HUES64 (cell line): ENCODE data around the gene LRRC70. TPM values are rescaled to one million over a fixed set of nuclear protein-coding genes. Genes with fewer than 3 reads are reported as not detected.

Experiments used
- H3K27ac ChIP-seq: 2 replicates; pipeline ENCODE4 v1.7.0; 2013; ENCODE audit warnings: low read depth, low read length, inconsistent platforms
- H3K27me3 ChIP-seq: 2 replicates; pipeline ENCODE4 v1.6.1; 2013; ENCODE audit warnings: mild to moderate bottlenecking, low read length; ENCODE audit not compliant: insufficient read depth
- H3K36me3 ChIP-seq: 2 replicates; pipeline ENCODE4 v1.6.1; 2013; ENCODE audit warnings: mild to moderate bottlenecking, low read length; ENCODE audit not compliant: insufficient read depth
- H3K4me1 ChIP-seq: 2 replicates; pipeline ENCODE4 v1.6.1; 2013; ENCODE audit warnings: mild to moderate bottlenecking, low read length, moderate library complexity; ENCODE audit not compliant: insufficient read depth
- H3K4me3 ChIP-seq: 2 replicates; pipeline ENCODE4 v1.5.1; 2013; ENCODE audit warnings: mild to moderate bottlenecking, low read length, moderate library complexity
- H3K9ac ChIP-seq: 2 replicates; pipeline ENCODE4 v1.6.1; 2013; ENCODE audit warnings: mild to moderate bottlenecking, low read depth, low read length
- H3K9me3 ChIP-seq: 2 replicates; pipeline ENCODE4 v1.6.1; 2013; ENCODE audit warnings: low read depth, low read length; ENCODE audit not compliant: insufficient read depth
- WGBS: fragments of 150-250, 120-280 bp; methylation state at CpG from one replicate; pipeline ENCODE4 v1.1.7; 2013; ENCODE audit warnings: missing lambda C conversion rate; 5-methylcytosine and 5-hydroxymethylcytosine counted together
- polyA plus RNA-seq, 2 experiments: library from polyadenylated mRNA; stranded (reverse); fragments of 50-300 nt; gene quantifications; one replicate each; pipeline ENCODE4 v1.2.3, GENCODE V29; 2013

Gene LRRC70, protein sequence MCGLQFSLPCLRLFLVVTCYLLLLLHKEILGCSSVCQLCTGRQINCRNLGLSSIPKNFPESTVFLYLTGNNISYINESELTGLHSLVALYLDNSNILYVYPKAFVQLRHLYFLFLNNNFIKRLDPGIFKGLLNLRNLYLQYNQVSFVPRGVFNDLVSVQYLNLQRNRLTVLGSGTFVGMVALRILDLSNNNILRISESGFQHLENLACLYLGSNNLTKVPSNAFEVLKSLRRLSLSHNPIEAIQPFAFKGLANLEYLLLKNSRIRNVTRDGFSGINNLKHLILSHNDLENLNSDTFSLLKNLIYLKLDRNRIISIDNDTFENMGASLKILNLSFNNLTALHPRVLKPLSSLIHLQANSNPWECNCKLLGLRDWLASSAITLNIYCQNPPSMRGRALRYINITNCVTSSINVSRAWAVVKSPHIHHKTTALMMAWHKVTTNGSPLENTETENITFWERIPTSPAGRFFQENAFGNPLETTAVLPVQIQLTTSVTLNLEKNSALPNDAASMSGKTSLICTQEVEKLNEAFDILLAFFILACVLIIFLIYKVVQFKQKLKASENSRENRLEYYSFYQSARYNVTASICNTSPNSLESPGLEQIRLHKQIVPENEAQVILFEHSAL
- polyA plus RNA-seq (2013, experiment 1 of 2), result 0.50 TPM
- 0.44 TPM for polyA plus RNA-seq (2013, experiment 2 of 2)

- no peak within 1 kb of the TSS for H3K4me3 ChIP-seq
- no peaks in the 10 kb centered on the region for H3K27me3 ChIP-seq
- WGBS, result 61% methylated on average over 3 of the region's 4 CpGs
- no peak within 1 kb of the TSS for H3K9ac ChIP-seq
- peaks cover 10% of the 10 kb centered on the region; the same call in 1 of the 2 replicates for H3K4me1 ChIP-seq
- peaks cover 13% of the 10 kb centered on the region for H3K36me3 ChIP-seq
- no peak within 1 kb of the TSS for H3K27ac ChIP-seq
- H3K9me3 ChIP-seq, result no peaks in the 10 kb centered on the region
These were observed at the start of gene LRRC70 for GRCh38 chr5:62578540-62578939. TSS of gene LRRC70 (plus strand) at chr5:62578819. CDS start at chr5:62579439, 620 bp downstream.

DNA sequence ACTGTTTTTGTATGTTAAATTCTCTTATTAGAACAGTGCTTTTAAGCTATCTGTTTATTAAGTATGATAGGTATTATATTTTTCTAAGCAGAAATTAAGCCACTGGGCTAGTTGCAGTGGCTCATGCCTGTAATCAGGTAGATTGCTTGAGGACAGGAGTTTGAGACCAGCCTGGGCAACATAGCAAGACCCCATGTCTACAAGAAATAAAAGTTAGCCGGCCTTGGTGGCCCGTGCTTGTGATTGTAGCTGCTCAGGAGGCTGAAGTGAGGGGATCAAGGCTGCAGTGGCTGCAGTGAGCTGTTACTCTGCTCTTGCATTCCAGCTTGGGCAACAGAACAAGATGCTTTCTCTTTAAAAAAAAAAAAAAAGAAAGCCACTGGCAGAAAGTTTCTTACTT, 45.0 kb upstream of the LRRC70 start:
- H3K4me3 ChIP-seq, result no peak overlapping the region
- 92% methylated on average over 2 of the region's 2 CpGs for WGBS

DNA sequence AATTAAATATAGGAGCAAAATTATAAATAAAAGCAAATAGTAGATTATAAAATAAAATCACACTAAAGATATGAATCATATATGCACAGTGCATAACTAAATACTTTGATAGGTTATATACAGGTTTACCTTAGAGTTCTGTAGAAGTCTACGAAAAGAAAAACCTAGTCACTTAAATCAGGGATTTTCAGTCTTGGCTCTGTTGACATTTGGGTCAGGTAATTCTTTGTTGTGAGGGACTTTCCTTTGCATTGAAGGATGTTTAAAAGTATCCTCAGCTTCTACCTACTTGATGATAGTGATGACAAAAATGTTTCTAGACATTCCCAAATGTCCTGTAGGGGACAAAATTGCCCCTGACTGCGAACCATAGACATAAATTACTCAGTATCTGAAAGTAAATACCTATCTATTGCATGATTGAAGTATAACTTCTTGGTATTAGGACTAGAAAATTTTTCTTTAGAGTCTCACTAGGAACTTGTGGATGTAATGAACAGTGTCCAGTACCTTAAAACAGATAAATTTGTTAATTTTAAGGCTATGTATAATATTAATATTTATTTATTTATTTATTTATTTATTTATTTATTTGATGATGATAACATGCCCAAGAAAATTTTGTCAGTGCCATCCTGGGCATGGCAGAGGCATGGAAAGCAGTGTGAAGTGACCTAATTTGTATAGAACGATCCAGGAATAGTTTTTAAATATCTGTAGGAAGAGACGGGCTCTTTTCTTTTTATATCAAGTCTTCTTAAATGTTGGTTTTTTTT, 44.0 kb upstream of the LRRC70 start:
- Histone ChIP-seq H3K27ac (no peak overlapping the region), H3K36me3 (peaks cover 20% of the 10 kb centered on the region), H3K4me3 (no peak overlapping the region), H3K9ac (no peak overlapping the region), H3K9me3 (no peaks in the 10 kb centered on the region), H3K4me1 (no peaks in the 10 kb centered on the region), H3K27me3 (no peaks in the 10 kb centered on the region)
- WGBS, result 0% methylated on average over 2 of the region's 4 CpGs

More for the DNA sequence above, 45.0 kb upstream of the LRRC70 start:
- Histone ChIP-seq H3K9ac (no peak overlapping the region), H3K4me1 (no peaks in the 10 kb centered on the region), H3K36me3 (peaks cover 19% of the 10 kb centered on the region), H3K27me3 (no peaks in the 10 kb centered on the region), H3K9me3 (no peaks in the 10 kb centered on the region), H3K27ac (no peak overlapping the region)

DNA sequence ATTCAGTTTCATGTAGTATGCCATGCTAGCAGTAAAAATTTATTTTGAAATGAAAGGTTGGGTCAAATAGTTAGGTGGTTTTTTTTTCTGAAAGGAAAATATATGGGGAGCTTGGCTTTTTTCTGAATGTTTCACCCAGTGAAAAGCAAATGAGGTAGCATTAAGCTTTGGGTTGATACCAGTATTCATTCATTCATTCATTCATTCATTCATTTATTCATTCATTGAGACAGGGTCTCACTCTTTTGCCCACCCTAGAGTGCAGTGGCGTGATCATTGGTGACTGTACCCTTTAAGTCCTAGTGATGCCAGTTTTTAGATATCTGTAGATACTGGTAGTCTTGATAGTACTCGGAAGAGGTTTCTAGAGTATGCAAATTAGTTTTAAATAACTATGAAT, 42.4 kb upstream of the LRRC70 start:
- H3K4me3 ChIP-seq, result no peak overlapping the region
- H3K4me1 ChIP-seq, result no peaks in the 10 kb centered on the region
- H3K9me3 ChIP-seq, result no peaks in the 10 kb centered on the region
- no peaks in the 10 kb centered on the region for H3K27me3 ChIP-seq
- H3K27ac ChIP-seq, result no peak overlapping the region
- peaks cover 22% of the 10 kb centered on the region; the same call in 1 of the 2 replicates for H3K36me3 ChIP-seq
- WGBS, result 100% methylated on average over 1 of the region's 2 CpGs
- H3K9ac ChIP-seq, result no peak overlapping the region

- H3K9me3 ChIP-seq, result no peaks in the 10 kb centered on the region
- H3K4me3 ChIP-seq, result no peak overlapping the region
- no peaks in the 10 kb centered on the region for H3K27me3 ChIP-seq
- peaks cover 22% of the 10 kb centered on the region; the same call in 1 of the 2 replicates for H3K36me3 ChIP-seq
- 94% methylated on average over 1 of the region's 2 CpGs for WGBS
- H3K27ac ChIP-seq, result no peak overlapping the region
- H3K9ac ChIP-seq, result no peak overlapping the region
- H3K4me1 ChIP-seq, result no peaks in the 10 kb centered on the region
These were observed 41.8 kb upstream of the LRRC70 start for GRCh38 chr5:62536783-62537182.

- H3K27me3 ChIP-seq, result no peaks in the 10 kb centered on the region
- no peak overlapping the region for H3K27ac ChIP-seq
- WGBS, result 88% methylated on average over 9 of the region's 9 CpGs
- H3K9me3 ChIP-seq, result no peaks in the 10 kb centered on the region
- no peak overlapping the region for H3K4me3 ChIP-seq
- H3K4me1 ChIP-seq, result no peaks in the 10 kb centered on the region
- peaks cover 20% of the 10 kb centered on the region; the same call in 1 of the 2 replicates for H3K36me3 ChIP-seq
- no peak overlapping the region for H3K9ac ChIP-seq
These were observed 40.3 kb upstream of the LRRC70 start for GRCh38 chr5:62538017-62538942.

DNA sequence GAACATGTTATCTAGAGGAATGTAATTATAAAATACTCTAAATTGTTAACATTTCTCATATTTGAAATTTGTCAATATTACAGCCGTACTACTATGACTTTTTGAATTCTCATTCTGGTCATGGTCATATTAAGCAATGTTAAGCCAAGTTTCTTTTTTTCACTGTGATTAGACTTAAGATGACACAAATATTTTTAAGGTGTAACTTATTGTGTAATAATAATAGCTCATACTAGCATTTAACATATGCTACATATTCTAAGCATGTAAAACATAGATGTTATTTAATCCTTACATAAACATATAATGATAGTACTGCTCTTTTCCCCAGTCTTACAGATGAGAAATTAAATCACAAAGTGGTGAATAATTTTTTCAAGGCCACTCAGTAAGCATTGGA, 35.9 kb upstream of the LRRC70 start:
- Histone ChIP-seq H3K27ac (no peak overlapping the region), H3K4me1 (no peaks in the 10 kb centered on the region), H3K9me3 (no peaks in the 10 kb centered on the region), H3K9ac (no peak overlapping the region), H3K4me3 (no peak overlapping the region), H3K27me3 (no peaks in the 10 kb centered on the region), H3K36me3 (peaks cover 20% of the 10 kb centered on the region; the same call in 1 of the 2 replicates)
- 100% methylated on average over 1 of the region's 1 CpG for WGBS

DNA sequence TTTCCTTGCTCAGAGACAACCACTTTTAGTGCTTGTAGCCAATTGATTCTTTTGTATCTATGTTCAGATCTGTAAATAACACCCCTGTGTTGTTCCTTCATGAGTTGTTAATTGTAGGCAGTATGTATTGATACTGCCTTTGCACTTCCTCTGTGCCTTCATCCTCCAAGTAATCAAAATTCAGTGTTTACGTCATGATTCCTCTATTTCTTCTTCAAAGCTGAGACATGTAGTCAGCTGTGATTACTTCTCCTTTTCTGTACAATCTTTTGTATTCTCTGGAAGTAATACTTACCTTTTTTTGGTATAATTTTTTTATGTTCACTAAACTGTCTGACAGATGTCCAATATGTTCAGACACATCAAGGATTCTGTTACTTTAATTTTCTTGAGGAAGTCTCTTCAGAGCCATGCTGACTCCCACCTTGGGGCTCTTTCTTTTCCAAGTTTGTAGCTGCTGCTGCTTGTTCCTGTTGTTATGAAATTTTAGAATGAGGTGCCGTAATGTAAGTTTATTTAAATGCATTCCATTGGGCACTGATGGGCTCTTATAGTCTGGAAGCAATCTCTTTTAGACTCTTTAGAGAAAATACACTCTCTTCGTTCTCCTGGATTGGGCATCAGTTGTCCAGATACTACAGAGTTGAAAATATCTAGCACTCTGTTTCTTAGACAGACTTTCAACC, 30.5 kb upstream of the LRRC70 start:
- Histone ChIP-seq H3K27me3 (no peaks in the 10 kb centered on the region), H3K9me3 (no peaks in the 10 kb centered on the region), H3K9ac (no peak overlapping the region), H3K27ac (no peak overlapping the region), H3K4me3 (no peak overlapping the region), H3K4me1 (no peaks in the 10 kb centered on the region), H3K36me3 (peaks cover 31% of the 10 kb centered on the region)
- 93% methylated on average over 3 of the region's 3 CpGs for WGBS

DNA sequence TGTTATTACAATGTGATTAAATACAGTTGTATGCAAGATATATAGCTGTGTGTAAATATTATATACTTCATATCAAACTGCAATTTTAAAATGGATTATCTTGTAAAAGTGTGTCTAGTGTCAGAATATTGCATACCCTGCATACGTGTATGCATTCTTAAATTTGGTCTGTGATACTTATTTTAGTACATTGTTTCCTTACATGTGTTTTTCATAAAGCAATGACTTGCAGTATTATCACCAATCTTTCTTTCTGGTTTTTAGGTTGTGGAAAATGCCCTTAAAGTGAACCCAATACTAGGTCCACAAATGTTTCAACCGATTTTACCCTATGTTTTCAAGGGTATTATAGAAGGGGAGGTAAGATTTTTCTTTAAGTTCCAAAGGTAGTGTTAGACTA, 28.5 kb upstream of the LRRC70 start:
- no peak overlapping the region for H3K4me3 ChIP-seq
- H3K27me3 ChIP-seq, result no peaks in the 10 kb centered on the region
- peaks cover 35% of the 10 kb centered on the region for H3K36me3 ChIP-seq
- H3K9me3 ChIP-seq, result no peaks in the 10 kb centered on the region
- H3K27ac ChIP-seq, result no peak overlapping the region
- H3K9ac ChIP-seq, result no peak overlapping the region
- H3K4me1 ChIP-seq, result no peaks in the 10 kb centered on the region
- WGBS, result 100% methylated on average over 2 of the region's 2 CpGs

DNA sequence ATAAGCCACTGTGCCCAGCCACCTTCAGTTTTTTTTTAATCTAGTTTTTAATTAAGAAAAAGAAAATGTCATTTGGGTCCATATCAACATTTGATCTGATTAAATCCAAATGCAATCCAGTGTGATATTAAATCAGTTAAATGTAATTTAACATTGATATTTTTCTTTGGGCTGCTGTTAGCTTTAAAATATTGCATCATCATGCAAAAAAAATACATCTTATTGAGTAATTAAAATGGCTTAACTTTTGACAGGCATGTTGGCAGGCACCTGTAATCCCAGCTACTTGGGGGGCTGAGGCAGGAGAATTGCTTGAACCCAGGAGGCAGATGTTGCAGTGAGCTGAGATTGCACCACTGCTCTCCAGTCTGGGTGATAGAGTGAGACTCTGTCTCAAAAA, 22.7 kb upstream of the LRRC70 start:
- Histone ChIP-seq H3K27ac (no peak overlapping the region), H3K9ac (no peak overlapping the region)

More for the DNA sequence above, 22.7 kb upstream of the LRRC70 start:
- H3K4me3 ChIP-seq, result no peak overlapping the region
- H3K4me1 ChIP-seq, result no peaks in the 10 kb centered on the region
- peaks cover 30% of the 10 kb centered on the region for H3K36me3 ChIP-seq
- no peaks in the 10 kb centered on the region for H3K27me3 ChIP-seq
- no peaks in the 10 kb centered on the region for H3K9me3 ChIP-seq
